ENCODE results near the gene ZNF585A. TPM values are rescaled to one million over a fixed set of nuclear protein-coding genes. Genes with fewer than 3 reads are reported as not detected.
"Not testable (repeated sequence)": the region's sequence is repeated elsewhere in the genome, so short reads cannot be mapped to it uniquely, and the experiment has no call there.

The ZNF585A gene
- 2.7 and 4.3 TPM in 2 replicates for total RNA-seq

- peak; percentile 75 for DNase-seq (ENCODE audit: extremely low read depth, low read depth, low spot score)
These were observed at the start of gene ZNF585A for GRCh38 chr19:37172368-37173366. ZNF585A (minus strand) TSS chr19:37172695; CDS start chr19:37169910, 2,785 bp downstream.

- no peak for DNase-seq (ENCODE audit: extremely low read depth, low read depth, low spot score)
These were observed 48.6 kb upstream of the ZNF585A start for GRCh38 chr19:37221136-37221535.

- DNase-seq (ENCODE audit: extremely low read depth, low read depth, low spot score), result no peak
These were observed 47.9 kb upstream of the ZNF585A start for GRCh38 chr19:37220383-37220782.

- no peak for DNase-seq (ENCODE audit: extremely low read depth, low read depth, low spot score)
These were observed 46.1 kb upstream of the ZNF585A start for GRCh38 chr19:37218592-37218935.

- peak; percentile 51 for DNase-seq (ENCODE audit: extremely low read depth, low read depth, low spot score)
These were observed 45.5 kb upstream of the ZNF585A start, which contains the start of gene ZNF383 for GRCh38 chr19:37217775-37218591. ZNF383 (plus strand) TSS chr19:37218214; CDS start chr19:37230454, 12,240 bp downstream.

- DNase-seq (ENCODE audit: extremely low read depth, low read depth, low spot score), result no peak
These were observed 44.9 kb upstream of the ZNF585A start for GRCh38 chr19:37217480-37217774.

GRCh38 chr19:37197768-37198167 is 25.3 kb upstream of the ZNF585A start:
- DNase-seq (ENCODE audit: extremely low read depth, low read depth, low spot score), result no peak

- DNase-seq (ENCODE audit: extremely low read depth, low read depth, low spot score), result not testable (repeated sequence)
These were observed 24.6 kb upstream of the ZNF585A start for GRCh38 chr19:37197115-37197514.

- DNase-seq (ENCODE audit: extremely low read depth, low read depth, low spot score), result not testable (repeated sequence)
These were observed 22.8 kb upstream of the ZNF585A start for GRCh38 chr19:37195248-37195647.

- not testable (repeated sequence) for DNase-seq (ENCODE audit: extremely low read depth, low read depth, low spot score)
These were observed 13.6 kb upstream of the ZNF585A start for GRCh38 chr19:37186071-37186470.

- DNase-seq (ENCODE audit: extremely low read depth, low read depth, low spot score), result no peak
These were observed 6.9 kb downstream of the ZNF585A start for GRCh38 chr19:37165635-37166034.

GRCh38 chr19:37160153-37160552 is 12.3 kb downstream of the ZNF585A start:
- DNase-seq (ENCODE audit: extremely low read depth, low read depth, low spot score), result no peak

- DNase-seq (ENCODE audit: extremely low read depth, low read depth, low spot score), result no peak
These were observed 24.3 kb downstream of the ZNF585A start for GRCh38 chr19:37148214-37148613.

GRCh38 chr19:37136111-37136510 is 36.4 kb downstream of the ZNF585A start:
- no peak for DNase-seq (ENCODE audit: extremely low read depth, low read depth, low spot score)

GRCh38 chr19:37128821-37129177 is 43.7 kb downstream of the ZNF585A start:
- DNase-seq (ENCODE audit: extremely low read depth, low read depth, low spot score), result no peak

GRCh38 chr19:37127999-37128820 is 44.3 kb downstream of the ZNF585A start:
- no peak for DNase-seq (ENCODE audit: extremely low read depth, low read depth, low spot score)

GRCh38 chr19:37122093-37122492 is 50.4 kb downstream of the ZNF585A start:
- not testable (repeated sequence) for DNase-seq (ENCODE audit: extremely low read depth, low read depth, low spot score)

- no peak for DNase-seq (ENCODE audit: extremely low read depth, low read depth, low spot score)
These were observed 58.5 kb downstream of the ZNF585A start for GRCh38 chr19:37114001-37114400.

- DNase-seq (ENCODE audit: extremely low read depth, low read depth, low spot score), result not testable (repeated sequence)
These were observed 60.7 kb downstream of the ZNF585A start for GRCh38 chr19:37111753-37112152.

GRCh38 chr19:37104135-37104534 is 68.4 kb downstream of the ZNF585A start:
- DNase-seq (ENCODE audit: extremely low read depth, low read depth, low spot score), result not testable (repeated sequence)

GRCh38 chr19:37098570-37098969 is 73.9 kb downstream of the ZNF585A start:
- no peak for DNase-seq (ENCODE audit: extremely low read depth, low read depth, low spot score)

All from glomerular endothelial cell (primary cell).